ENCODE measurements around the gene CREB3L2.
A peak's percentile ranks its signal among the peaks of the same experiment; 100 is the strongest.

CREB3L2 gene

DNA sequence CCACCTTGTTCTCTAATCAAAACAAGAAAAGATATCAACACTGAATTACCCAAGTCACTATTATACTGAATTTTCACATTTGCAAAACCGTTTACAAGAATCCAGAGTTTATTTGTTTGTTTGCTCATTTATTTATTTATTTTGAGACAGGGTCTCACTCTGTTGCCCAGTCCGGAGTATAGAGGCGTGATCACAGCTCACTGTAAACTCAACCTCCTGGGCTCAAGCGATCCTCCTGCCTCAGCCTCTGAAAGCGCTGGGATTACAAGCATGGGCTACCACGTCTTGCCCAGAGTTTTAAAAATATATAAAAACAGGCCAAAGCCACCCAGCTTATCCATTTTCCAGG lies 8.5 kb downstream of the CREB3L2 start:
- no peak overlapping the region for H3K4me3 ChIP-seq (ENCODE audit: low read depth, low read length)
- TF ChIP-seq, protein P1, sequence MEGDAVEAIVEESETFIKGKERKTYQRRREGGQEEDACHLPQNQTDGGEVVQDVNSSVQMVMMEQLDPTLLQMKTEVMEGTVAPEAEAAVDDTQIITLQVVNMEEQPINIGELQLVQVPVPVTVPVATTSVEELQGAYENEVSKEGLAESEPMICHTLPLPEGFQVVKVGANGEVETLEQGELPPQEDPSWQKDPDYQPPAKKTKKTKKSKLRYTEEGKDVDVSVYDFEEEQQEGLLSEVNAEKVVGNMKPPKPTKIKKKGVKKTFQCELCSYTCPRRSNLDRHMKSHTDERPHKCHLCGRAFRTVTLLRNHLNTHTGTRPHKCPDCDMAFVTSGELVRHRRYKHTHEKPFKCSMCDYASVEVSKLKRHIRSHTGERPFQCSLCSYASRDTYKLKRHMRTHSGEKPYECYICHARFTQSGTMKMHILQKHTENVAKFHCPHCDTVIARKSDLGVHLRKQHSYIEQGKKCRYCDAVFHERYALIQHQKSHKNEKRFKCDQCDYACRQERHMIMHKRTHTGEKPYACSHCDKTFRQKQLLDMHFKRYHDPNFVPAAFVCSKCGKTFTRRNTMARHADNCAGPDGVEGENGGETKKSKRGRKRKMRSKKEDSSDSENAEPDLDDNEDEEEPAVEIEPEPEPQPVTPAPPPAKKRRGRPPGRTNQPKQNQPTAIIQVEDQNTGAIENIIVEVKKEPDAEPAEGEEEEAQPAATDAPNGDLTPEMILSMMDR (IDR thresholded peaks at IDR 0.05; ENCODE audit: low read depth, low read length) = no peak

DNA sequence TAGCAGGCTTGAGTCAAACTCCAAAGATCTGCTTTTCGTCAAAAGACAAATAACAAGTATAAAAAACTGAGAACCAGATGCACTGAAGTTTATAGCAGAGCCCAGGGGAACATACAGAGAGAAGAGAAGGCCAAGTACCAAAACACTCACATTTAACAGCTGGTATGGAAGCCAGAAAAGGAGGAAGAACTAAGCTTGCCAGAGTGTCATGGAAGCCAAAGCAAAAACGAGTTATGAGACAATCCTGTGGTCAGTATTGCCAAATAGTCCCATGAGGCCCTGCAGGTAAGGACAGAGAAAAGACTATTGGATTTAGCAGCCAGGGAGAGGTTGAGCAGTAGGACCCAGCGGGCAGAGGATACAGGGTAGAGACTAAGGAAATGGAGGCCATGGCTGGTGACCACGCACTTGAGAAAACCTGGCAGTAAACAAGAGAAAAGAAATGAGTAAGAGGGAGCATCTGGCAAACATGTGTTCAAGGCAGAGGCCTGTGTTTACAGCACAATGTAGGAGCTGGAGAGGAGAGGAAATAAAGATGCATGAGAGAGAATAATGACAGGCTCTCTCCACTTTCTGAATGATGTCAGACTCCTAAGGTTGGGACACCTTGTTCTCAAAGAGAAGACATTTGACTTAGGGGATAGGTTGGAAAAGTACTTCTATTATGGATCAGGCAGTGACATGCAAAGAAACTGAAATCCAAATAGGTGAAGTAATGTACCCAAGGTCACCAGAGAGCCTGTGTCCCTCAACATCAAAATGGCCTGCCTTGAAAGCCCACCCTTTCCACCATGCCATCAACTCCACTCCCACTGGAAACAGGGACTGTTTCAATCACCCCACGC lies 9.1 kb downstream of the CREB3L2 start:
- H3K4me3 ChIP-seq (ENCODE audit: low read depth, low read length) = peak overlapping the region; percentile 5; the same call in 1 of the 2 replicates
- TF ChIP-seq, protein P1 (IDR thresholded peaks at IDR 0.05; ENCODE audit: low read depth, low read length) = no peak

DNA sequence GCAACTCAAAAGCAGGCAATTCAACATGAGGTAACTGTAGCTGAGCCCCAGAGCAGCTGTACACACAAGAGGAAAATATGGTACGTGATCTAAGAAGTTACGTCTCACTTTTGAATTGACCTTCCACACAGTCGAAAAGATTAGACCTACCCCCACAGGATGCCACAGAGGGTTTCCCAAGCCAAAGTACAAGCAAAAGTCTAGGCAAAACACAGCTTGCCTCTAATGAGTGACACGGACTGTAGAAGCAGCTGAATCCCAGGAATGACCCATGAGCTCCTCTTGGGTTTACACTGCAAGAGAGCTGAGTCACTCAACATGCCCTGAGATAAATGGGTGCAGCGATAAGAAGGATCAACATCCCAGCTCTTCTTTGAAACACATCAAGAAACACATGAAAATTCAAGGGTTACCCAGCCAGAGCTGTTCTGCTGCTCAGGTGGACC lies 9.8 kb downstream of the CREB3L2 start:
- H3K4me3 ChIP-seq (ENCODE audit: low read depth, low read length) = peak overlapping the region; percentile 5; the same call in 1 of the 2 replicates
- TF ChIP-seq, protein P1 (IDR thresholded peaks at IDR 0.05; ENCODE audit: low read depth, low read length) = no peak

DNA sequence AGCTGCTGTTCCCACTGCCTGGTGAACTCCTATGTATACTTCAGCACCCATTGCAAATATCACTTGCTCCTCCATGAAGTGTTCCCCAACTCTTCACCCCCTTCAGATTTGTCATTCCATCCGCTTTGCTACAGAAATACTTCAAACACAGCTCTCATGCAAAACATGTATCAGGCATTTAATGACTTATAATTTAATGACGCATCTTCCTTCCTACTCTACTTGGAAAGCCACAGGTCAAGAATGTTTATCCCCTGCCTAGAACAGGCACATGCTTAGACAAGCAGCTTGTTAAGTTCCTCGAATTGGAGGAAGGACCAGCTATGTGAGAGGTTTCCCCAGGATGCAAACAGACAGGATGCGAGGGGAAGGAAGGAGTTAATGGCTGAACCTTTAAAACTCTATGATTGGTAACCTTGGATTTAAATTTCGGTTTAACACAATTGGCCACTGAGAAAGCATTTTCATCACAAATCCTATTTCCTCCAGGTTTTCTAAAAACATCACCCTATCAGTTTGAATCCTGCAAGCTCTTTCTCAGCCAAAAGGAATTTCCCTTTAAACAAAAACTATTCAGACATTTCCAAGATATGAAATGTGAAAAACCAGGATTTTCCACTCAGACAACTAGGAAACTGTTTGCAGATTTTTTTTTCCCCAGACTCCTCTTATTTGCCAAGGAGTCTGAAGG lies 11.5 kb downstream of the CREB3L2 start:
- 0 out of 2 replicates have a peak overlapping the region, but pooled peaks have one; percentile 9 for H3K4me3 ChIP-seq (ENCODE audit: low read depth, low read length)
- TF ChIP-seq, protein P1 (IDR thresholded peaks at IDR 0.05; ENCODE audit: low read depth, low read length) = no peak

DNA sequence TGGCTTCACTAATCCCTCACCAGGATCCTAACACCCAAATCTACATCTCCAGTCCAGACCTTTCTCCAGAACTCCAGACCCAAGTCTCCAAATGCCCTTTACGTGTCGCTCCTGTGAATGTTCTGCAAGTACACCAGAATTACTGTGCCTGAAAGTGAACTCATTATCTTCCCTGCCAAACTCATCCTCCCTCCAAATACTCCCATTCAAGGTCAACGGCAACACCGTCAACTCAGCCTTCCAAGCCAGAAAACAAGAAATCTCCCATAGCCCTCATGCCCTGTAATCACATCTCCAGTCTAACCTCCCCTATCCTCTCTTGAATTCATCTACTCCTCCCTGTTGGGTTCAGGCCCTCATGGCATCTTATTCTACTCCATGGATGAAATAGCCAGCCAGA lies 12.3 kb downstream of the CREB3L2 start:
- TF ChIP-seq, protein P1 (IDR thresholded peaks at IDR 0.05; ENCODE audit: low read depth, low read length) = no peak
- H3K4me3 ChIP-seq (ENCODE audit: low read depth, low read length) = no peak overlapping the region

DNA sequence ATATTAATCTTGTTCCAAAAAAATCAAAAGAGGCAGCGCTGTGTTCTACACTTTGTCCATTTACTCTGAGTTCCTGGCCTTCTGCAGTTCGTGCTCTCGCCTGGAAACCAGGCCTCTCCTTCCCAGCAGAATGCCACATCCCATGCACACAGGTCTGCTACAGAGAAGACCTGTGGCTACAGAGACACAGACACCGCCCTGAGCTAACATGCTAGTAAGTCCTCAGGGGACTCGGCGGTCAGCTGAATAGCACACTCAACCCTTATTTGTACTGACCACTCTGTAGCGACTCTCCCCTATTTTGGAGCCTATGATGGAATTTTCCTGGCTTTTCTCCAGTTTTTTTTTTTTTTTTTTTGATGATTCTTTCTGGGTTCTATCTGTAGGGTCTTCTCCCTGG lies 12.8 kb downstream of the CREB3L2 start:
- TF ChIP-seq, protein P1 (IDR thresholded peaks at IDR 0.05; ENCODE audit: low read depth, low read length) = no peak
- no peak overlapping the region for H3K4me3 ChIP-seq (ENCODE audit: low read depth, low read length)

DNA sequence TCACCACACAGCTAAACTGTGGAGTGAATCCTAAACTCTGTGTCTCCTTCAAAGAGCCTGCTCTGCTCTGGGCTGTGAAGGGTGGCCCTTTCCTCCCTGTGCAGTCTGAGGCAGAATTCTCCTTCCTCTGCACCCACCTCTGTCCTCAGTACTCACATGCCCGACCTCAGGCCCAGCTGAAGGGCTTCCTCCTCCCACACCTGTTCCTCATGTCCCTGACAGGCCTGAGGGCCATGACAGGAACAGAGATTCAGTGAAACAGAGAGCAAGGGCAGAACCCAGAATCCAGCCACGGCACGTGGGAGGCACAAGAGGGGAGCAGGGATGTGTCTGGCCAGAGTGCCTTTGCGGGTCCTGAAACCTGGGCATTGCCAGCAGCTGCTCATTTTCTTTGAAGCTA lies 13.9 kb downstream of the CREB3L2 start:
- H3K4me3 ChIP-seq (ENCODE audit: low read depth, low read length) = no peak overlapping the region
- TF ChIP-seq, protein P1 (IDR thresholded peaks at IDR 0.05; ENCODE audit: low read depth, low read length) = no peak
